K562 (cell line): Measurements from ENCODE around the gene CDH16. TPM values are rescaled to one million over a fixed set of nuclear protein-coding genes. Genes with fewer than 3 reads are reported as not detected.

Experiments
- ATAC-seq: fragments of 200-7000 bp; cut with Tn5 transposase; 3 replicates; pipeline ENCODE4 v1.9.1; 2020; ENCODE audit warnings: moderate library complexity
- BruUV-seq: library from RNA; stranded (reverse); fragments of 400-500 nt; replicated peaks from 2 replicates; lab custom pipeline; 2021; lab: Mats Ljungman, UMichigan
- CTCF ChIA-PET: fragments of 300-600 bp; formaldehyde crosslinking; extraction: SDS; loops from one replicate; lab custom pipeline; 2021; ENCODE audit warnings: low intra/inter-chr PET ratio; lab: Yijun Ruan, JAX
- POLR2A ChIA-PET: fragments of 300-600, 350-650 bp; sonication (Branson Sonifier 250); formaldehyde crosslinking; extraction: SDS; loops from one replicate; lab custom pipeline; 2021; ENCODE audit warnings: antibody characterized with exemption, inconsistent platforms; lab: Yijun Ruan, JAX
- DNase-seq, 4 experiments: peaks; one replicate each; pipeline versions ENCODE4 v3.0.0 to v3.0.0-alpha.2; 2011 to 2018; ENCODE audit warnings: low spot score in 3 of 4, mixed read lengths in 3 of 4; ENCODE audit errors: extremely low read depth in 1 of 4
- FAIRE-seq: peaks from 2 replicates; lab custom pipeline; 2011; peaks lifted over from hg19 to GRCh38; lab: Jason Lieb, UNC
- H2AFZ ChIP-seq: 2 replicates; pipeline ENCODE4 v1.6.0; 2011; ENCODE audit warnings: low read depth, low read length, control low read depth, inconsistent platforms
- H3K27ac ChIP-seq: fragments of 200-600 bp; 3 replicates; pipeline ENCODE4 v1.8.0; 2011; ENCODE audit warnings: low read depth, mild to moderate bottlenecking, control low read depth, inconsistent platforms, low read length, moderate library complexity, mixed read lengths; ENCODE audit errors: extremely low read depth
- H3K27me3 ChIP-seq, 2 experiments: fragments of 300-600 bp in 1 of 2; 2 replicates in 1 of 2; 3 replicates in 1 of 2; pipeline versions ENCODE4 v1.6.0 to v1.8.0; 2011; ENCODE audit warnings: inconsistent platforms in 2 of 2, low read length in 2 of 2, mild to moderate bottlenecking in 1 of 2, mixed read lengths in 1 of 2, moderate library complexity in 1 of 2; ENCODE audit not compliant: control insufficient read depth in 2 of 2, insufficient read depth in 2 of 2
- H3K36me3 ChIP-seq: fragments of 300-600 bp; 3 replicates; pipeline ENCODE4 v1.8.0; 2011; ENCODE audit warnings: mild to moderate bottlenecking, low read length, inconsistent platforms; ENCODE audit not compliant: control insufficient read depth, insufficient read depth
- H3K4me1 ChIP-seq, 2 experiments: fragments of 200-600 bp in 1 of 2; replicated peaks in 1 of 2; 2 replicates in 1 of 2; 3 replicates in 1 of 2; pipeline versions ENCODE4 v1.5.1 to v1.8.0; 2011; ENCODE audit warnings: inconsistent platforms in 2 of 2, low read length in 2 of 2, mild to moderate bottlenecking in 1 of 2, mixed read lengths in 1 of 2, moderate library complexity in 1 of 2; ENCODE audit not compliant: control insufficient read depth in 2 of 2, insufficient read depth in 2 of 2
- H3K4me2 ChIP-seq: 2 replicates; pipeline ENCODE4 v1.6.1; 2011; ENCODE audit warnings: low read length, control low read depth, inconsistent platforms, mixed read lengths; ENCODE audit not compliant: insufficient read depth
- H3K4me3 ChIP-seq: fragments of 200-600 bp; sonication (generic), shearing (Covaris generic); 2 replicates; pipeline ENCODE4 v1.5.1; 2016; ENCODE audit warnings: control low read depth, inconsistent platforms
- H3K79me2 ChIP-seq: fragments of 200-600 bp; 3 replicates; pipeline ENCODE4 v1.8.0; 2011; ENCODE audit warnings: low read length, inconsistent platforms; ENCODE audit not compliant: control insufficient read depth, insufficient read depth
- H3K9ac ChIP-seq, 2 experiments: 2 replicates each; pipeline versions ENCODE4 v1.6.0 to v1.6.1; 2011; ENCODE audit warnings: low read depth in 2 of 2, low read length in 2 of 2, control low read depth in 1 of 2, inconsistent platforms in 1 of 2, mild to moderate bottlenecking in 1 of 2, mixed read lengths in 1 of 2; ENCODE audit not compliant: insufficient read depth in 1 of 2
- H3K9me1 ChIP-seq: one replicate; pipeline ENCODE4 v1.6.0; 2011; ENCODE audit warnings: inconsistent platforms, mild to moderate bottlenecking, low read length, moderate library complexity; ENCODE audit not compliant: control insufficient read depth, insufficient read depth
- H3K9me3 ChIP-seq: replicated peaks from 2 replicates; pipeline ENCODE4 v1.5.1; 2011; ENCODE audit warnings: low read depth, low read length, inconsistent platforms; ENCODE audit not compliant: control insufficient read depth, insufficient read depth
- H4K20me1 ChIP-seq: replicated peaks from 2 replicates; pipeline ENCODE4 v1.6.1; 2011; ENCODE audit warnings: low read length, inconsistent platforms, mixed read lengths; ENCODE audit not compliant: control insufficient read depth, insufficient read depth
- BHLHE40 ChIP-seq: IDR thresholded peaks from 2 replicates; pipeline ENCODE4 v1.6.1; 2011; ENCODE audit warnings: low read length, improper control_type of control experiment
- CTCF ChIP-seq, 3 experiments: IDR thresholded peaks in 2 of 3; conservative IDR thresholded peaks in 1 of 3; 2 replicates each; pipeline ENCODE4 v1.5.1; 2011 to 2012; ENCODE audit warnings: low read length in 3 of 3, mild to moderate bottlenecking in 3 of 3, control low read depth in 2 of 3, improper control_type of control experiment in 1 of 3, inconsistent platforms in 1 of 3, low read depth in 1 of 3, mixed read lengths in 1 of 3, moderate library complexity in 1 of 3; ENCODE audit not compliant: insufficient read depth in 2 of 3
- IRF2 ChIP-seq: sonication (generic); formaldehyde crosslinking; IDR thresholded peaks from 2 replicates; pipeline ENCODE4 v1.8.1; 2022; ENCODE audit warnings: mild to moderate bottlenecking, missing genetic modification reagents
- LEF1 ChIP-seq: fragments of 450-650 bp; IDR thresholded peaks from 2 replicates; pipeline ENCODE4 v1.6.1; 2016; ENCODE audit warnings: mild to moderate bottlenecking
- MEF2A ChIP-seq: IDR thresholded peaks from 2 replicates; pipeline ENCODE4 v1.6.1; 2011; ENCODE audit warnings: low read depth, mild to moderate bottlenecking, low read length, moderate library complexity; ENCODE audit not compliant: control insufficient read depth
- RAD21 ChIP-seq, 2 experiments: fragments of 250-450 bp in 1 of 2; fragments of 450-650 bp in 1 of 2; sonication (Bioruptor Pico) in 1 of 2; formaldehyde crosslinking in 1 of 2; IDR thresholded peaks in 1 of 2; conservative IDR thresholded peaks in 1 of 2; 2 replicates each; pipeline versions ENCODE4 v1.4.0 to v1.8.0; 2020 to 2022; ENCODE audit warnings: mild to moderate bottlenecking in 2 of 2, moderate library complexity in 1 of 2
- SMAD2 ChIP-seq: fragments of 150-350 bp; IDR thresholded peaks from 2 replicates; pipeline ENCODE4 v1.6.1; 2014; ENCODE audit warnings: low read depth, mild to moderate bottlenecking, low read length
- ZNF263 ChIP-seq: sonication (generic); formaldehyde crosslinking; IDR thresholded peaks from 2 replicates; pipeline ENCODE4 v1.8.0; 2022; ENCODE audit warnings: mild to moderate bottlenecking, missing genetic modification reagents, borderline replicate concordance
- ZNF740 ChIP-seq, 3 experiments: fragments of 200-800 bp in 1 of 3; sonication (Bioruptor generic) in 1 of 3; sonication (generic) in 1 of 3; formaldehyde crosslinking in 1 of 3; IDR thresholded peaks; 2 replicates each; pipeline versions ENCODE4 v1.6.1 to v1.8.0; 2016 to 2022; ENCODE audit warnings: mild to moderate bottlenecking in 2 of 3, missing compliant biosample characterization in 2 of 3, missing genetic modification characterization in 2 of 3, missing genetic modification reagents in 1 of 3
- WGBS: fragments of 100-300 bp; shearing (Covaris generic); methylation state at CpG from one replicate; pipeline ENCODE4 v1.1.6; 2016; ENCODE audit warnings: low coverage, mixed read lengths; ENCODE audit not compliant: insufficient coverage; ENCODE audit errors: missing lambda C conversion rate; 5-methylcytosine and 5-hydroxymethylcytosine counted together
- in situ Hi-C: fragments of 300-500 bp; cut with MboI; formaldehyde crosslinking; loops from 4 replicates; pipeline ENCODE4 v1.15.0; 2018; ENCODE audit warnings: inconsistent platforms, mixed read lengths
- intact Hi-C: fragments of 100-400 bp; cut with micrococcal nuclease; formaldehyde crosslinking; loops from 2 replicates; pipeline ENCODE4 v1.14.2; 2022
- polyA plus RNA-seq, 8 experiments: library from polyadenylated mRNA; depleted of rRNA in 4 of 8; stranded (reverse) in 5 of 8; unstranded in 3 of 8; fragments of >200 nt; fragmentation: Nextera tagmentation in 2 of 8; fragmentation: Illumina TruSeq in 1 of 8; extraction: Ambion mirVana in 2 of 8; extraction: Trizol in 1 of 8; gene quantifications; 2 replicates each; pipeline versions ENCODE4 v1.2.1 to v1.2.3, GENCODE V29; 2011 to 2014; ENCODE audit warnings: inconsistent platforms in 1 of 8, missing spikeins in 1 of 8
- total RNA-seq, 7 experiments: library from RNA; depleted of rRNA in 6 of 7; stranded (reverse); fragments of >200 nt in 6 of 7; fragmentation: Illumina TruSeq in 2 of 7; extraction: Trizol in 2 of 7; gene quantifications; 2 replicates each; pipeline versions ENCODE4 v1.2.1 to v1.2.3, GENCODE V29; 2011 to 2021; ENCODE audit warnings: low replicate concordance in 1 of 7

CDH16 gene
- total and polyA plus RNA-seq, 9 of the 15 experiments (the other 6 are each of a cell fraction or from before 2014, with no cell fraction given) = not detected

- no peak overlapping the region for H3K27ac ChIP-seq
Observed at GRCh38 chr16:66902648-66903543, 15.8 kb downstream of the CDH16 start.

More at GRCh38 chr16:66902648-66903543, 15.8 kb downstream of the CDH16 start:
- H3K4me2 ChIP-seq = no peak overlapping the region
- H4K20me1 ChIP-seq = no peaks in the 10 kb centered on the region
- no peaks in the 10 kb centered on the region for H3K36me3 ChIP-seq
- DNase-seq = no peak
- ChIA-PET POLR2A (interaction anchor here (0.6 to 1.8 kb wide), 9 partner anchors 9 to 940 kb away, joined by 3 to 6 read pairs (median 3); partner anchors contain the start of gene CDH16), CTCF (interaction anchor here (0.9 kb wide), 1 partner anchor 21 kb away, joined by 5 read pairs; no protein-coding TSS in a partner anchor)
- 61% methylated on average over 12 of the region's 14 CpGs for WGBS
- FAIRE-seq = no peak
- intact Hi-C loops (no loop called here), in situ Hi-C loops (no loop called here)
- H3K9me1 ChIP-seq = no peaks in the 10 kb centered on the region
- BruUV-seq = no TSS peak
- no peak overlapping the region for H3K4me3 ChIP-seq
- H3K79me2 ChIP-seq = no peaks in the 10 kb centered on the region
- H2AFZ ChIP-seq = no peak overlapping the region
- 0 out of 2 replicates have a peak, but pooled peaks have one; percentile 8 for TF ChIP-seq BHLHE40
- peak in 1 of 2 experiments; percentile 25; a peak in 1 of 4 replicates for TF ChIP-seq RAD21 (CRISPR knock-in tag; conservative IDR thresholded peaks at IDR 0.05 in 1 of 2, IDR thresholded peaks at IDR 0.05 in 1 of 2)
- no peak for TF ChIP-seq LEF1
- no peak for TF ChIP-seq IRF2 (CRISPR knock-in tag)
- TF ChIP-seq MEF2A = no peak
- TF ChIP-seq ZNF263 = no peak
- no peak for TF ChIP-seq SMAD2
- peak; percentile 20; the same call in 1 of the 2 replicates for TF ChIP-seq ZNF740 (CRISPR knock-in tag; IDR thresholded peaks at IDR 0.05)
- no peak for TF ChIP-seq ZNF740 (tag; IDR thresholded peaks at IDR 0.05)
- TF ChIP-seq CTCF (IDR thresholded peaks at IDR 0.05 in 2 of 3, conservative IDR thresholded peaks at IDR 0.05 in 1 of 3; ENCODE audit: insufficient read depth in 2 of 3, low read depth in 1 of 3, low read length in 3 of 3) = peak in 1 of 3 experiments; percentile 35; a peak in 2 of 6 replicates
- ATAC-seq = no peak
- H3K4me1 ChIP-seq = peaks cover 42 to 67% of the 10 kb centered on the region in 2 experiments
- no peaks in the 10 kb centered on the region for H3K9me3 ChIP-seq
- H3K9ac ChIP-seq = peak overlapping the region in 1 of 2 experiments; percentile 50; a peak in 2 of 4 replicates
- H3K27me3 ChIP-seq = no peaks in the 10 kb centered on the region
